SK-N-MC (cell line): Measurements from ENCODE around the gene TMEFF1.

Experiments
- DNase-seq: peaks from one replicate; pipeline ENCODE4 v3.0.0-alpha.2; 2011; ENCODE audit warnings: low read depth, low spot score
- H3K27ac ChIP-seq: fragments of 200-600 bp; sonication (generic); 2 replicates; pipeline ENCODE4 v1.5.1; 2016; ENCODE audit warnings: mixed run types
- H3K36me3 ChIP-seq: fragments of 200-600 bp; sonication (generic); 2 replicates; pipeline ENCODE4 v1.6.1; 2017; ENCODE audit warnings: antibody characterized with exemption, low read length, mixed read lengths; ENCODE audit not compliant: insufficient read depth
- H3K4me3 ChIP-seq: fragments of 200-600 bp; sonication (generic); 2 replicates; pipeline ENCODE4 v1.5.1; 2016
- H3K9ac ChIP-seq: fragments of 200-600 bp; sonication (generic); 2 replicates; pipeline ENCODE4 v1.8.0; 2017; ENCODE audit warnings: mixed run types, mixed read lengths; ENCODE audit not compliant: insufficient read length
- H3K9me3 ChIP-seq: fragments of 200-600 bp; sonication (generic); 2 replicates; pipeline ENCODE4 v1.6.1; 2017; ENCODE audit warnings: low read depth, mild to moderate bottlenecking, antibody characterized with exemption, low read length, moderate library complexity, mixed read lengths
- EZH2 ChIP-seq: fragments of 200-600 bp; sonication (generic); IDR thresholded peaks from one replicate; pipeline ENCODE4 v1.6.1; 2017; ENCODE audit warnings: antibody characterized with exemption
- FOXP2 ChIP-seq: optimal IDR thresholded peaks from 2 replicates; pipeline ENCODE3; 2011; ENCODE audit warnings: mild to moderate bottlenecking, moderate library complexity; ENCODE audit not compliant: insufficient read depth; ENCODE audit errors: extremely low read length, control extremely low read depth
- POLR2AphosphoS5 ChIP-seq: IDR thresholded peaks from 2 replicates; pipeline ENCODE4 v1.6.1; 2012; ENCODE audit warnings: mild to moderate bottlenecking, low read depth, low read length, borderline replicate concordance

TMEFF1 gene

DNA sequence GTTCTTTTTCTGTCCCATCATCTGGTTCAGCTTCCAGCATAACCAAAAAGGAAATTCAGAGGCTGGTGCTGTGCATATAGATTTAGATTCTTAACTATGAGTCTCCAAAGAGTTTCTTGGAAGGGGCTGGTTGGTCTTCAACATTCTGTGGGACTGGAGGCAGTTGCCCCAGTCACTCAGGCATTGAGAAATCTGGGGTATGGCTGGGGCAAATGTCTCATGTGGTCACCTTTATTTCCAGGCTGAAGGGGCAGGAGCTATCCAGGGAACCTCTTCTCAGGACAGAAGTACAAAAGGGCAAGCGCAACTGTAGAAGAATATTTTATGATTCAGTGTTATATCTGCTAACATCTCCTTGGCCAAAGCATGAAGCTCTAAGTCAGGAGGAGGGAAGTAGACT lies 15.4 kb upstream of the TMEFF1 start:
- Histone ChIP-seq H3K9me3 (no peaks in the 10 kb centered on the region), H3K36me3 (peaks cover 6% of the 10 kb centered on the region; the same call in 1 of the 2 replicates), H3K9ac (no peak overlapping the region), H3K4me3 (no peak overlapping the region), H3K27ac (no peak overlapping the region)
- no peak for DNase-seq
- no peak for TF ChIP-seq FOXP2
- no peak for TF ChIP-seq EZH2
- TF ChIP-seq POLR2AphosphoS5: no peak

DNA sequence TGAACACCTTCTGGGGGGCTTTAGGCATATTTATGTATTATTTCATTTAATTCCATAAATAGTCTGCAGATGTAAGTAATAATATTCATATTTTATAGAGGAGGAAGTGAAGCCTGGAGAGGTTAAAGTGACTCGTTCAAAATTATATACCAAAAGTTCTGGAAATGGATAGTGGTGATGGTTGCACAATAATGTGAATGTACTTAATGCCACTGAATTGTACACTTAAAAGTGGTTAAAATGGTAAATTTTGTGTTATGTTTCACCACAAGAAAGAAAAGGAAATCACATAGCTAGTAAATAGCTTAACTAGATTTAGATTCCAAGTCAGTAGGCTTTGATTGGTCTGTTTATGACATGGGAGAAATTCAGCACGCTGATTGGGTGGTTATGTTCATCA lies 13.0 kb upstream of the TMEFF1 start:
- Histone ChIP-seq H3K9me3 (no peaks in the 10 kb centered on the region), H3K9ac (no peak overlapping the region), H3K27ac (no peak overlapping the region), H3K36me3 (no peaks in the 10 kb centered on the region), H3K4me3 (no peak overlapping the region)
- no peak for DNase-seq
- TF ChIP-seq FOXP2 (no peak), EZH2 (no peak), POLR2AphosphoS5 (no peak)

DNA sequence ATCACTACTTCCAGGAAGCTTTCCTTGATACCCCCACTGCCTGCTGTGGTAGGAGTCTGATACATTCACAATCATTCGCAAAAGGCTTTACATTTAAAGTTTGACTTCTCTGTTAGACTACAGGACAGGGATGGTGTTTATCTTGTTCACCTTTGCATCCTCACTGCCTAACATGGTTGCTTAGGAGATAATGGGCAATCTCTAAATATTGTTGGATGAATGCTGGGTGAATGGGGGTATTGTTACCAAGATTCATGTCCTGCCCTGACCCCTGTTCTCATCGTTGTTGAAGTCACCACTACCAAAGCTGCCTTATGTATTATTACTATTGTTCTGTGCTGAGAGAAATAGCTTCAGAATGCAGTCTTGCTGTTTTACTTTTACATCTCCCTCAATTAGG lies 7.7 kb upstream of the TMEFF1 start:
- H3K36me3 ChIP-seq: no peaks in the 10 kb centered on the region
- DNase-seq: no peak
- no peak overlapping the region for H3K27ac ChIP-seq
- H3K9ac ChIP-seq: no peak overlapping the region
- no peaks in the 10 kb centered on the region for H3K9me3 ChIP-seq
- TF ChIP-seq EZH2 (no peak), FOXP2 (no peak), POLR2AphosphoS5 (no peak)
- H3K4me3 ChIP-seq: no peak overlapping the region

DNA sequence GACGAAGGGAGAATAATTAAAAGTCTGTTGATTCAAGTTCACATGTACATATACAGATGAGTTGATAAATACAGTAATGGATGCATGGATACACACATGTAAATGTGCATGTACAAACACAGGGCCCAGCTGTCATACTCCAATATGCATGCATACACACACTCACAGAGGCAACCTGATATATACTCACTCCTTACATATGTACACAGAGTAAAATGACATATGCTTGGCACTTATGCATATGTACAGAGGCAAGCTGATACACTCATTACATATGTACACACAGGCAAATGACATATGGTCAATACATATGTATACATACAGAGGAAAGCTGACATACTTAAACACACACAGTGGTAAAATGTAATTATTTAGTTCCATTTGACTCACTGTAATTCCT lies 7.2 kb upstream of the TMEFF1 start:
- H3K9ac ChIP-seq: no peak overlapping the region
- no peaks in the 10 kb centered on the region for H3K9me3 ChIP-seq
- DNase-seq: no peak
- no peak overlapping the region for H3K4me3 ChIP-seq
- no peak for TF ChIP-seq FOXP2
- TF ChIP-seq EZH2: no peak
- no peak for TF ChIP-seq POLR2AphosphoS5
- no peak overlapping the region for H3K27ac ChIP-seq
- H3K36me3 ChIP-seq: no peaks in the 10 kb centered on the region

DNA sequence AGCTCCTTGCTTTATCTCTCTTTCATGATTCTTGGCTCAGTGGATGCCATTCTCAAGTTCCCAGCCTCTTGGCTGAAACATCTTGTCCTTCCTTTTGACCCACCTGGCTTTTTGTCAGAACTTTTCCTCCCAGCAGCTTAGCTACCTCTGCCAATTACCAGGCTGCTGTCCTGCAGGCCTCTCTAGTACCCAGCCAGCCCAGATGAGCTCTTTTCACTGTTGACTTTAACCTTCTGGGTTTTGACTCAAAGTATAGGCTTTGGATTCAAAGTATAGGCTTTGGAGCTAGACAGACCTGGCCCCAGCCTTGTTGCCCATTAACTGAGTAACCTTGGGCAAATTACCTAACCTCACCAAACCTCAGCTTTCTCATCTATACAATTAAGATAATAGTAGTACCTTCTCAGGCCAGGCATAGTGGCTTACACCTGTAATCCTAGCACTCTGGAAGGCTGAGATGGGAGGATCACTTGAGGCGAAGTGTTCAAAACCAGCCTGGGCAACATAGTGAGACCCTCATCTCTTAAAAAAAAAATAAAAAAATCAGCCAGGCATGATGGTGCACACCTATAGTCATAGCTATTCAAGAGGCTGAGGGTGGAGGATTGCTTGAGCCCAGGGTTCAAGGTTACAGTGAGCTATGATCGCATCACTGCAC lies 6.6 kb upstream of the TMEFF1 start:
- no peak for DNase-seq
- Histone ChIP-seq H3K4me3 (no peak overlapping the region), H3K9ac (no peak overlapping the region), H3K27ac (no peak overlapping the region), H3K9me3 (no peaks in the 10 kb centered on the region), H3K36me3 (no peaks in the 10 kb centered on the region)
- no peak for TF ChIP-seq POLR2AphosphoS5
- no peak for TF ChIP-seq EZH2
- TF ChIP-seq FOXP2: no peak

DNA sequence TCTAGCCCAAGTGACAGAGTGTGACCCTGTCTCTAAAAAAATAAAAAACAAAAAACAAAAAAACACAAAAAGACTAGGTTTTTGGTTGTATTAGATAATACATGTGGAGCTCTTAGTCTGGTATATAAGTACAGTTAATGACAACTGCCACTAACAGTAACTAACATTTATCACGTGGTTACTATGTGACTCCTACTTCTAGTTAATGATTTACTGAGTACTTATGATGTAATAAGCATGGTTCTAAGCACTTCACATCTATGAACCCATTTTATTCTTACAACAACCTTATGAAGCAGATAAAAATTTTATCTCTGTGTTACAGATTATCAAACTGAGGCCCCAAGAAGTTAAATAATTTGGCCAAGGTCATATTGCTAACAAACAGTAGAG lies 6.1 kb upstream of the TMEFF1 start:
- no peak overlapping the region for H3K4me3 ChIP-seq
- TF ChIP-seq EZH2: no peak
- no peak for TF ChIP-seq FOXP2
- no peak for TF ChIP-seq POLR2AphosphoS5
- no peak for DNase-seq
- no peak overlapping the region for H3K27ac ChIP-seq
- no peaks in the 10 kb centered on the region for H3K9me3 ChIP-seq
- no peaks in the 10 kb centered on the region for H3K36me3 ChIP-seq
- no peak overlapping the region for H3K9ac ChIP-seq

DNA sequence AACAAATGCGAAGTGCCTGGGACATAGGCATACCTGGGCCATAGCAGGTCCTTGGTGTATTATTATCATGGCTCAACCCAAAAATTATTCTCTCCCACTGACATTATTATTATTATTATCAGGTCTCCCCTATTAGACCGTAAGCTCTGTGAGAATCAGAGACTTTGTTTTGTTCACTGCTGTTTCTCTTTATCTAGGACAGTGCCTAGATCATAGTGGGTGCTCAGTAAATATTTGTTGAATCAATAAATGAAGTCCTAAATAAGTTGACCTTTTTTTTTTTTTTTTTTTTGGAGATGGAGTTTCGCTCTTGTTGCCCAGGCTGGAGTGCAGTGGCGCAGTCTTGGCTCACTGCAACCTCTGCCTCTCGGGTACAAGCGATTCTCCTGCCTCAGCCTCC lies 4.9 kb upstream of the TMEFF1 start:
- no peaks in the 10 kb centered on the region for H3K9me3 ChIP-seq
- H3K27ac ChIP-seq: no peak overlapping the region
- TF ChIP-seq FOXP2: no peak
- no peak for TF ChIP-seq POLR2AphosphoS5
- no peak for DNase-seq
- H3K4me3 ChIP-seq: no peak overlapping the region
- H3K9ac ChIP-seq: no peak overlapping the region
- no peaks in the 10 kb centered on the region for H3K36me3 ChIP-seq

DNA sequence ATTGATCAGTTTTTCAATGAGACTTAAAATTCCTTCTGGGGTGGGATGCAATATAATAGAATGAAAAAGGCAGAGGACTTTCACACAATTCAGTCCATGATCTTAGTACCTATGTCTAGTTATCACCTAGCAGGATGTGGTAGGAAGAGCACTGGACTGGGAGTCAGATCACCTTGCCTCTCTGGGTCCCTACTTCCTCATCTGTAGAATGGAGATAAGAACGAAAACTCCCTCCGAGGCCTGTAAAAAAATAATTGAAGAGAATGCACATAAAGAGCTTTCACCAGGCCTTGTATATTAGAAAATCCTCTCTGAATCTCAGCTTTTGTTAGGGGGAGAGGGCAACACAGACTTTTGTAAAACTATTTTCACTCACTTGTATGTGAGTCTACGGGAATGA lies 681 bp upstream of the TMEFF1 start:
- TF ChIP-seq EZH2: no peak
- TF ChIP-seq FOXP2: no peak
- TF ChIP-seq POLR2AphosphoS5: no peak
- DNase-seq: no peak
- no peaks in the 10 kb centered on the region for H3K36me3 ChIP-seq
- peak overlapping the region; percentile 93 for H3K4me3 ChIP-seq
- no peaks in the 10 kb centered on the region for H3K9me3 ChIP-seq
- no peak overlapping the region for H3K9ac ChIP-seq
- H3K27ac ChIP-seq: no peak overlapping the region; the same call in 1 of the 2 replicates
